Osteoblast (primary cell): ENCODE data around the gene NUP160. TPM values are rescaled to one million over a fixed set of nuclear protein-coding genes. Genes with fewer than 3 reads are reported as not detected.
"Not testable (repeated sequence)": the region's sequence is repeated elsewhere in the genome, so short reads cannot be mapped to it uniquely, and the experiment has no call there.

ENCODE experiments used
- DNase-seq: peaks from one replicate; pipeline ENCODE4 v3.0.0; 2011; ENCODE audit warnings: low spot score, mixed read lengths; ENCODE audit not compliant: insufficient read length; ENCODE audit errors: missing footprints
- H2AFZ ChIP-seq: 2 replicates; pipeline ENCODE4 v1.6.0; 2011; ENCODE audit warnings: mild to moderate bottlenecking, low read length
- H3K27ac ChIP-seq: 2 replicates; pipeline ENCODE4 v1.5.1; 2011; ENCODE audit warnings: mild to moderate bottlenecking, low read depth, low read length, moderate library complexity
- H3K27me3 ChIP-seq: 2 replicates; pipeline ENCODE4 v1.6.0; 2012; ENCODE audit warnings: mild to moderate bottlenecking, control low read depth, inconsistent platforms, low read length, moderate library complexity; ENCODE audit not compliant: insufficient read depth
- H3K36me3 ChIP-seq: 2 replicates; pipeline ENCODE4 v1.5.1; 2011; ENCODE audit warnings: mild to moderate bottlenecking, low read length, control low read depth, moderate library complexity; ENCODE audit not compliant: insufficient read depth
- H3K4me1 ChIP-seq: 2 replicates; pipeline ENCODE4 v1.5.1; 2011; ENCODE audit warnings: mild to moderate bottlenecking, low read length, control low read depth, moderate library complexity; ENCODE audit not compliant: insufficient read depth
- H3K4me2 ChIP-seq: 2 replicates; pipeline ENCODE4 v1.6.0; 2011; ENCODE audit warnings: mild to moderate bottlenecking, low read length; ENCODE audit not compliant: insufficient read depth
- H3K4me3 ChIP-seq: fragments of 200-600 bp; sonication (generic); 3 replicates; pipeline ENCODE4 v1.5.1; 2012; ENCODE audit warnings: mild to moderate bottlenecking, low read length, inconsistent platforms; ENCODE audit not compliant: insufficient read depth
- H3K79me2 ChIP-seq: 2 replicates; pipeline ENCODE4 v1.6.0; 2012; ENCODE audit warnings: mild to moderate bottlenecking, low read length, control low read depth, inconsistent platforms; ENCODE audit not compliant: insufficient read depth
- H3K9me3 ChIP-seq: 2 replicates; pipeline ENCODE4 v1.5.1; 2011; ENCODE audit warnings: low read depth, low read length, control low read depth
- H4K20me1 ChIP-seq: 2 replicates; pipeline ENCODE4 v1.6.0; 2012; ENCODE audit warnings: mild to moderate bottlenecking, low read length, control low read depth; ENCODE audit not compliant: insufficient read depth
- total RNA-seq: library from RNA; depleted of rRNA; stranded (reverse); fragments of >200 nt; gene quantifications from 2 replicates; pipeline ENCODE4 v1.2.3, GENCODE V29; 2012
- TF ChIP-seq, protein P1 (sequence below): IDR thresholded peaks from 2 replicates; pipeline ENCODE4 v1.5.1; 2011; ENCODE audit warnings: mild to moderate bottlenecking, low read depth, low read length, moderate library complexity; ENCODE audit errors: extremely low read depth

Gene NUP160
- total RNA-seq, 1 donor, result 27.1 TPM

DNA sequence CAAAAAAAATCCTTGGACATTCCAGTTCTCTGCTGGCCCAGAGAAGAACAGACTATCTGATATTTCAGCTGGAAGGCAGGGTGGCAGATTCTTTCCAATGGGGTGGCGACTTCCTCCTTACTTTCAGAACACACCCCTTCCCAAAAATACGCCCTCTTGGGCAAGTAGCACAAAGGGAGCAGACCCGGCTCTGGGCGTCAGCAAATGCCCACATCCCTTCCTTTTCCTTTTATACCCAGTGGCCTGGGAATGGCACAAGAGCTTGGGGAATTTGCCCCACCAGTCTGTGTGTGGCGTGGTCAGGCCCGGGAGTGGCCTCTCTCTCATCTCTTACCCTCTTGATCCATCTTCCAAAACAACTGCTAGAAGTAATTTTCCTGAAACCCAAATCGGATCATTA lies 33.0 kb upstream of the NUP160 start:
- Histone ChIP-seq H3K9me3 (no peaks in the 10 kb centered on the region), H3K4me1 (peaks cover 8% of the 10 kb centered on the region), H3K27ac (no peak overlapping the region), H3K79me2 (no peaks in the 10 kb centered on the region), H3K4me3 (no peak overlapping the region), H3K36me3 (no peaks in the 10 kb centered on the region), H2AFZ (peak overlapping the region; percentile 65), H4K20me1 (no peaks in the 10 kb centered on the region), H3K4me2 (no peak overlapping the region), H3K27me3 (no peaks in the 10 kb centered on the region)
- DNase-seq, result no peak
- TF ChIP-seq, protein P1, sequence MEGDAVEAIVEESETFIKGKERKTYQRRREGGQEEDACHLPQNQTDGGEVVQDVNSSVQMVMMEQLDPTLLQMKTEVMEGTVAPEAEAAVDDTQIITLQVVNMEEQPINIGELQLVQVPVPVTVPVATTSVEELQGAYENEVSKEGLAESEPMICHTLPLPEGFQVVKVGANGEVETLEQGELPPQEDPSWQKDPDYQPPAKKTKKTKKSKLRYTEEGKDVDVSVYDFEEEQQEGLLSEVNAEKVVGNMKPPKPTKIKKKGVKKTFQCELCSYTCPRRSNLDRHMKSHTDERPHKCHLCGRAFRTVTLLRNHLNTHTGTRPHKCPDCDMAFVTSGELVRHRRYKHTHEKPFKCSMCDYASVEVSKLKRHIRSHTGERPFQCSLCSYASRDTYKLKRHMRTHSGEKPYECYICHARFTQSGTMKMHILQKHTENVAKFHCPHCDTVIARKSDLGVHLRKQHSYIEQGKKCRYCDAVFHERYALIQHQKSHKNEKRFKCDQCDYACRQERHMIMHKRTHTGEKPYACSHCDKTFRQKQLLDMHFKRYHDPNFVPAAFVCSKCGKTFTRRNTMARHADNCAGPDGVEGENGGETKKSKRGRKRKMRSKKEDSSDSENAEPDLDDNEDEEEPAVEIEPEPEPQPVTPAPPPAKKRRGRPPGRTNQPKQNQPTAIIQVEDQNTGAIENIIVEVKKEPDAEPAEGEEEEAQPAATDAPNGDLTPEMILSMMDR, result no peak

- H2AFZ ChIP-seq, result no peak overlapping the region
- no peaks in the 10 kb centered on the region for H3K4me1 ChIP-seq
- H3K4me3 ChIP-seq, result no peak overlapping the region
- no peak overlapping the region for H3K4me2 ChIP-seq
- no peaks in the 10 kb centered on the region for H3K79me2 ChIP-seq
- no peak overlapping the region for H3K27ac ChIP-seq
- DNase-seq, result no peak
- TF ChIP-seq, protein P1, result no peak
- no peaks in the 10 kb centered on the region for H3K27me3 ChIP-seq
- peaks cover 2% of the 10 kb centered on the region for H3K9me3 ChIP-seq
- no peaks in the 10 kb centered on the region for H3K36me3 ChIP-seq
- no peaks in the 10 kb centered on the region for H4K20me1 ChIP-seq
Observed at GRCh38 chr11:47879259-47880158, 31.4 kb upstream of the NUP160 start.

GRCh38 chr11:47875858-47876257 lies 27.7 kb upstream of the NUP160 start:
- H4K20me1 ChIP-seq, H3K36me3 ChIP-seq, H3K27me3 ChIP-seq, H3K79me2 ChIP-seq, H2AFZ ChIP-seq, H3K9me3 ChIP-seq, DNase-seq, H3K27ac ChIP-seq, H3K4me1 ChIP-seq, H3K4me2 ChIP-seq, H3K4me3 ChIP-seq: not testable (repeated sequence)

GRCh38 chr11:47870404-47870803 lies 22.3 kb upstream of the NUP160 start:
- Histone ChIP-seq H4K20me1 (no peaks in the 10 kb centered on the region), H3K79me2 (no peaks in the 10 kb centered on the region), H3K27me3 (no peaks in the 10 kb centered on the region), H3K4me1 (peaks cover 9% of the 10 kb centered on the region), H3K27ac (no peak overlapping the region), H3K4me2 (no peak overlapping the region), H2AFZ (no peak overlapping the region), H3K9me3 (no peaks in the 10 kb centered on the region), H3K36me3 (no peaks in the 10 kb centered on the region), H3K4me3 (no peak overlapping the region)
- no peak for DNase-seq
- TF ChIP-seq, protein P1, result no peak
